Fibroblast of lung (primary cell): ENCODE results near the gene CXorf65. TPM values are rescaled to one million over a fixed set of nuclear protein-coding genes. Genes with fewer than 3 reads are reported as not detected.

Experiments
- DNase-seq, 2 donors: peaks; one replicate each; pipeline versions ENCODE4 v3.0.0 to v3.0.0-alpha.2; 2010; ENCODE audit warnings: low read depth in 2 of 2
- H2AFZ ChIP-seq: 2 replicates; pipeline ENCODE4 v1.5.1; 2012; ENCODE audit warnings: low read length, control low read depth, inconsistent platforms
- H3K27ac ChIP-seq: 2 replicates; pipeline ENCODE4 v1.5.1; 2011; ENCODE audit warnings: low read length, control low read depth; ENCODE audit not compliant: insufficient read depth
- H3K27me3 ChIP-seq: 2 replicates; pipeline ENCODE4 v1.5.1; 2011; ENCODE audit warnings: mild to moderate bottlenecking, low read length; ENCODE audit not compliant: control insufficient read depth, insufficient read depth
- H3K36me3 ChIP-seq: 2 replicates; pipeline ENCODE4 v1.5.1; 2011; ENCODE audit warnings: low read length; ENCODE audit not compliant: control insufficient read depth, insufficient read depth
- H3K4me1 ChIP-seq: 2 replicates; pipeline ENCODE4 v1.5.1; 2011; ENCODE audit warnings: low read length; ENCODE audit not compliant: control insufficient read depth, insufficient read depth; ENCODE audit errors: extremely low read depth
- H3K4me2 ChIP-seq: 2 replicates; pipeline ENCODE4 v1.5.1; 2011; ENCODE audit warnings: low read length, control low read depth; ENCODE audit not compliant: insufficient read depth; ENCODE audit errors: extremely low read depth
- H3K4me3 ChIP-seq, 4 experiments: fragments of 200-600 bp in 1 of 4; sonication (generic) in 1 of 4; replicated peaks in 1 of 4; 2 replicates each; pipeline ENCODE4 v1.5.1; 2011 to 2016; ENCODE audit warnings: low read length in 4 of 4, low read depth in 3 of 4, mild to moderate bottlenecking in 3 of 4, control low read depth in 2 of 4, inconsistent platforms in 1 of 4, mixed read lengths in 1 of 4; ENCODE audit not compliant: insufficient read depth in 1 of 4; ENCODE audit errors: control extremely low read depth in 1 of 4
- H3K79me2 ChIP-seq: 2 replicates; pipeline ENCODE4 v1.5.1; 2012; ENCODE audit warnings: mild to moderate bottlenecking, low read length, inconsistent platforms; ENCODE audit not compliant: control insufficient read depth, insufficient read depth
- H3K9ac ChIP-seq: 2 replicates; pipeline ENCODE4 v1.5.1; 2011; ENCODE audit warnings: mild to moderate bottlenecking, low read length, control low read depth; ENCODE audit not compliant: insufficient read depth
- H3K9me3 ChIP-seq: 2 replicates; pipeline ENCODE4 v1.5.1; 2012; ENCODE audit warnings: low read depth, low read length; ENCODE audit not compliant: control insufficient read depth, insufficient read depth
- H4K20me1 ChIP-seq: 2 replicates; pipeline ENCODE4 v1.5.1; 2011; ENCODE audit warnings: low read length; ENCODE audit not compliant: control insufficient read depth, insufficient read depth; ENCODE audit errors: extremely low read depth
- EZH2 ChIP-seq: IDR thresholded peaks from 2 replicates; pipeline ENCODE4 v1.5.1; 2012; ENCODE audit warnings: low read length, control low read depth, mild to moderate bottlenecking; ENCODE audit errors: missing control alignments
- polyA plus RNA-seq, 2 donors: library from polyadenylated mRNA; depleted of rRNA in 1 of 2; stranded (reverse) in 1 of 2; unstranded in 1 of 2; fragments of >200 nt; gene quantifications; 2 replicates each; pipeline ENCODE4 v1.2.1, GENCODE V29; 2011 to 2012; ENCODE audit warnings: missing spikeins in 1 of 2
- total RNA-seq: library from RNA; depleted of rRNA; stranded (reverse); fragments of >200 nt; gene quantifications from 2 replicates; pipeline ENCODE4 v1.2.1, GENCODE V29; 2014
- TF ChIP-seq, protein P1 (sequence below), 2 donors: IDR thresholded peaks in 1 of 2; conservative IDR thresholded peaks in 1 of 2; 1 replicate in 1 of 2; 2 replicates in 1 of 2; pipeline ENCODE4 v1.5.1; 2011 to 2012; ENCODE audit warnings: low read length in 2 of 2, control low read depth in 1 of 2, inconsistent platforms in 1 of 2, low read depth in 1 of 2, mild to moderate bottlenecking in 1 of 2

CXorf65 gene
- total and polyA plus RNA-seq, 2 donors (not counting 1 experiment from before 2014, with no cell fraction given), result not detected

DNA sequence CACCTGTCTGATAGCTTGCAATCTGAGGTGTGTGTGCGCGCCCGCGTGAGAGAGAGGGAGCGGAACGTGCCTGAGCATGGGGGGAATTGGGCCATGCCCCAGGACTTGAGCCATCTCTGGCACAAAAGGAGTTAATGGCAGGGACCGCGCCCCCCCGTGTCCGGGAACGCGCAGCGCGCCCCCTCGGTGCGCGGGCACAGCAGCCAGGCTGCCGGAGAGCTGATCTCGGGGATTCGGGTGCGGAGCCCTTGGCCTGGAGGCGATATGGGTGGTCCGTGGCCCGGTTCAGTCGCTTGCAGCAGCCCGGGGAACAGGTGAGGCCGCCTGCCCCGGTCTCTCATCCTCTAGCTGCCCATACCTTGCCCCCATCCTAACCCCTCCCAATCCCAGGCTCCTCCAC, 38.1 kb upstream of the CXorf65 start, which contains the start of gene NLGN3:
Gene NLGN3, plus strand, starts transcription at position 191 of the 400 bp plus-strand sequence. CDS start 2,909 bp downstream, outside the sequence.
- no peaks in the 10 kb centered on the region for H3K79me2 ChIP-seq
- TF ChIP-seq, protein P1, sequence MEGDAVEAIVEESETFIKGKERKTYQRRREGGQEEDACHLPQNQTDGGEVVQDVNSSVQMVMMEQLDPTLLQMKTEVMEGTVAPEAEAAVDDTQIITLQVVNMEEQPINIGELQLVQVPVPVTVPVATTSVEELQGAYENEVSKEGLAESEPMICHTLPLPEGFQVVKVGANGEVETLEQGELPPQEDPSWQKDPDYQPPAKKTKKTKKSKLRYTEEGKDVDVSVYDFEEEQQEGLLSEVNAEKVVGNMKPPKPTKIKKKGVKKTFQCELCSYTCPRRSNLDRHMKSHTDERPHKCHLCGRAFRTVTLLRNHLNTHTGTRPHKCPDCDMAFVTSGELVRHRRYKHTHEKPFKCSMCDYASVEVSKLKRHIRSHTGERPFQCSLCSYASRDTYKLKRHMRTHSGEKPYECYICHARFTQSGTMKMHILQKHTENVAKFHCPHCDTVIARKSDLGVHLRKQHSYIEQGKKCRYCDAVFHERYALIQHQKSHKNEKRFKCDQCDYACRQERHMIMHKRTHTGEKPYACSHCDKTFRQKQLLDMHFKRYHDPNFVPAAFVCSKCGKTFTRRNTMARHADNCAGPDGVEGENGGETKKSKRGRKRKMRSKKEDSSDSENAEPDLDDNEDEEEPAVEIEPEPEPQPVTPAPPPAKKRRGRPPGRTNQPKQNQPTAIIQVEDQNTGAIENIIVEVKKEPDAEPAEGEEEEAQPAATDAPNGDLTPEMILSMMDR (conservative IDR thresholded peaks at IDR 0.05 in 1 of 2, IDR thresholded peaks at IDR 0.05 in 1 of 2; ENCODE audit: low read depth in 1 of 2, low read length in 2 of 2), result no peak
- no peak for TF ChIP-seq EZH2
- peak within 1 kb of the TSS in 2 of 4 experiments; percentile 35 to 43 for H3K4me3 ChIP-seq
- H3K4me1 ChIP-seq, result peaks cover 2% of the 10 kb centered on the region
- no peaks in the 10 kb centered on the region for H3K27me3 ChIP-seq
- H3K4me2 ChIP-seq, result peak within 1 kb of the TSS; percentile 25
- no peak within 1 kb of the TSS for H3K9ac ChIP-seq
- no peak within 1 kb of the TSS for H3K27ac ChIP-seq
- H3K9me3 ChIP-seq, result no peaks in the 10 kb centered on the region
- H4K20me1 ChIP-seq, result no peaks in the 10 kb centered on the region
- H2AFZ ChIP-seq, result no peak within 1 kb of the TSS
- no peaks in the 10 kb centered on the region for H3K36me3 ChIP-seq
- peak in 1 of 2 donors; percentile 0 for DNase-seq

DNA sequence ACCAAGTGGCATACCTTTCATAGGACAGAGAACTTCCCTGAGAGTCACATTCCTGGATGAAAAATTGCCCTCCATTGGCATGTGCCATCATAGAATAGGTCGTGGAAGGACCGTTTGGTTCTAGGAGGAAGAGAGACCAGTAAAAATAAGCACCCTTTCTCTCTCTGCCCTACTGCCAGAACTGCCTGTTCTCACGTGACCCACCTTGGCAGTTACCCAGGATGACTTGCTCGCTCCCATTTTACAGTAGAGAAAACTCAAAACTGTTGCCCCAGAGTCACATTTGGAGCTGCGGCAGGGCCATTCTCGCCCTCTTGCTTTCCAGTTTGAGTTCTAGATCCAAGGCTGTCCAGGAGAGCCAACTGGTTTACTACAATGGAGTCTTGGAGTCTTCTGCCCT, 37.0 kb upstream of the CXorf65 start:
- Histone ChIP-seq H3K36me3 (no peaks in the 10 kb centered on the region), H3K4me1 (peaks cover 2% of the 10 kb centered on the region), H3K27me3 (no peaks in the 10 kb centered on the region), H3K9me3 (no peaks in the 10 kb centered on the region), H4K20me1 (no peaks in the 10 kb centered on the region), H3K27ac (no peak overlapping the region), H3K4me2 (no peak overlapping the region), H3K9ac (no peak overlapping the region), H3K4me3 (no peak overlapping the region), H3K79me2 (no peaks in the 10 kb centered on the region), H2AFZ (no peak overlapping the region)
- peak; percentile 23 to 59 for DNase-seq
- TF ChIP-seq, protein P1 (conservative IDR thresholded peaks at IDR 0.05 in 1 of 2, IDR thresholded peaks at IDR 0.05 in 1 of 2; ENCODE audit: low read depth in 1 of 2, low read length in 2 of 2), result no peak
- TF ChIP-seq EZH2, result no peak

DNA sequence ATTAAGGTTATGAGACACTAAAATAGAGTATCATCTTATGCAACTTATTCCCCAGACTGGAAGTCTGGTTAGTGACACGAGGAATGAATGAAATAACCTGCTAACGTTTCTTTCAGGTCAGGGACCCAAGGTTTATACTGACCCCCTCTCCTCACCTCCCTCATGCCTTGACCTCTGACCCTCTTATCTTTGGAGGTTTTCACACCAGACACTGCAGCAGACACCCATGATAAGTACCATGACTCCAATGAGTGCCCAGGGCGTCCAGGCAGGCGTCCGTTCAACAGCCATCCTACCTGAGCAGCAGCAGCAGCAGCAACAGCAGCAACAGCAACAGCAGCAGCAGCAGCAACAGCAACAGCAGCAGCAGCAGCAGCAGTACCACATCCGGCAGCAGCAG, 33.9 kb upstream of the CXorf65 start:
- Histone ChIP-seq H3K27ac (no peak overlapping the region), H3K4me2 (no peak overlapping the region), H3K9ac (no peak overlapping the region), H3K4me3 (no peak overlapping the region), H4K20me1 (no peaks in the 10 kb centered on the region), H3K27me3 (no peaks in the 10 kb centered on the region), H3K79me2 (no peaks in the 10 kb centered on the region), H3K4me1 (no peaks in the 10 kb centered on the region), H2AFZ (no peak overlapping the region), H3K36me3 (peaks cover 5% of the 10 kb centered on the region), H3K9me3 (no peaks in the 10 kb centered on the region)
- no peak for DNase-seq
- no peak for TF ChIP-seq EZH2
- TF ChIP-seq, protein P1 (conservative IDR thresholded peaks at IDR 0.05 in 1 of 2, IDR thresholded peaks at IDR 0.05 in 1 of 2; ENCODE audit: low read depth in 1 of 2, low read length in 2 of 2), result no peak
